Hepatocyte (in vitro differentiated cells): ENCODE data around the gene TMEM256.

ENCODE experiments used
- CTCF ChIP-seq: fragments of 200-600 bp; sonication (generic); IDR thresholded peaks from 2 replicates; pipeline ENCODE4 v1.5.1; 2016; ENCODE audit warnings: antibody characterized with exemption, mild to moderate bottlenecking; ENCODE audit not compliant: poor library complexity
- EZH2 ChIP-seq: fragments of 200-600 bp; sonication (generic); IDR thresholded peaks from 2 replicates; pipeline ENCODE4 v1.6.1; 2016; ENCODE audit warnings: antibody characterized with exemption, mild to moderate bottlenecking, borderline replicate concordance

DNA sequence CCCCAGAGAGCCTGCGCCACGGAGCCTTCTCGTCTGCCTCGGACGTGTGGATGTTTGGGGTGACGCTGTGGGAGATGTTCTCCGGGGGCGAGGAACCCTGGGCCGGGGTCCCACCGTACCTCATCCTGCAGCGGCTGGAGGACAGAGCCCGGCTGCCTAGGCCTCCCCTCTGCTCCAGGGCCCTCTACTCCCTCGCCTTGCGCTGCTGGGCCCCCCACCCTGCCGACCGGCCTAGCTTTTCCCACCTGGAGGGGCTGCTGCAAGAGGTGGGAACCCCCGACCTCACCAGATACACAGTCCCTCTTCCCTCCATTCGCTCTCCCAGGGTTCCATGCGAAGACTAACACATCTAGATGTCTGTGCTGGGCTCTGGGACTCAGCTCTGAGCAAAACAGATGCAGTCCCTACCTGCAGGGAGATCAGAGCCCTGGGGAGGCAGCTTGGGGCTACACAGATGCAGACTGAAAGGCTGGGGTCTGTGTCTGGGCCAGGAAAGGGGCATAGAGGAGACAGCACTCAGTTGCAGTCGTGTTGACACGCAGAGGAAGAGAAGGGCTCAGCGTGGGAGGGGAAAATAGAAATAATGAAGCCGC, 19.3 kb downstream of the TMEM256 start:
- TF ChIP-seq CTCF (no peak), EZH2 (no peak)
